ENCODE data around the gene MYH14. TPM values are rescaled to one million over a fixed set of nuclear protein-coding genes. Genes with fewer than 3 reads are reported as not detected.
"Not testable (repeated sequence)": the region's sequence is repeated elsewhere in the genome, so short reads cannot be mapped to it uniquely, and the experiment has no call there.

The MYH14 gene
- total RNA-seq, 1 donor from 2014 or later = 0.17 TPM

- no peak for DNase-seq
Observed at GRCh38 chr19:50322931-50323781, 119.7 kb downstream of the MYH14 start.

- DNase-seq = no peak
Observed at GRCh38 chr19:50323782-50324133, 120.3 kb downstream of the MYH14 start.

GRCh38 chr19:50324331-50324730 is 120.9 kb downstream of the MYH14 start:
- no peak for DNase-seq

DNA sequence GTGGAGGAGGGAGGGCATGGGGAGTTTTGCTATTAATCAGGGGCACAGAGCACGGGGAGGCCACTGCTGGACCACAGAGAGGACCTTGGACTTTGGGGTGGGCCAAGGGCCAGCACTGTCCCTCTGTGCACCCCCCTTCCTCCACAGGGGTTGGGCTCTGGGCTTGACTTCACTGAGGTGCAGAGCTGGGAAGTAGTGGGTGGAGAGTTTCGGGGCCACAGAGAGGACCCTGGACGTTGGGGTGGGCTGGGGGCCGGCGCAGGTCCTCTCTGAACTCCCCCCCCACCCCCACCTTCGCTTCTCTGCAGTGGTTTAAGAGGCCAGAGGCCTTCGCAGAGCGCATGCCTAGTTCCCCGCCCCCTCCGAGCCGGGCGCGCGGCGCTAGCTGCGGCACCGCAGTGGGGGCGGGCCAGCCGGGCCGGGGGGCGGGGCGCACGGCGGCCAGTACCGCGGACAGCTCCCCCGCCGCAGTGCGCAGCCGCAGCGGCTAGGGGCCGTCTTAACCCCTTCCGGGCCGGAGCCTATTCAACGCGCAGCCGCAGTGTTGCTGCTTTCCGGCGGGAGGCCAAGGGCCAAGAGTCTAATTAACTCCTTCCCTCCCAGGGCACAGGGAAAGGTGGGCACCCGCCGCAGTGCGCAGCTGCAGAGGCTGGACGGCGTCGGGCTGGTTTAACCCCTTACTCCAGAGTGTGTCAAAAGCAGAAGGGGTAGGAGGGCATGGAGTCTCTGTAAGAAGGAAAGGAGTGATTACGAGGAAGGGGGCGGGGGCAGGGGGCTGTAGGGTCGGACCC is 122.1 kb downstream of the MYH14 start:
- DNase-seq = peak; percentile 78

DNA sequence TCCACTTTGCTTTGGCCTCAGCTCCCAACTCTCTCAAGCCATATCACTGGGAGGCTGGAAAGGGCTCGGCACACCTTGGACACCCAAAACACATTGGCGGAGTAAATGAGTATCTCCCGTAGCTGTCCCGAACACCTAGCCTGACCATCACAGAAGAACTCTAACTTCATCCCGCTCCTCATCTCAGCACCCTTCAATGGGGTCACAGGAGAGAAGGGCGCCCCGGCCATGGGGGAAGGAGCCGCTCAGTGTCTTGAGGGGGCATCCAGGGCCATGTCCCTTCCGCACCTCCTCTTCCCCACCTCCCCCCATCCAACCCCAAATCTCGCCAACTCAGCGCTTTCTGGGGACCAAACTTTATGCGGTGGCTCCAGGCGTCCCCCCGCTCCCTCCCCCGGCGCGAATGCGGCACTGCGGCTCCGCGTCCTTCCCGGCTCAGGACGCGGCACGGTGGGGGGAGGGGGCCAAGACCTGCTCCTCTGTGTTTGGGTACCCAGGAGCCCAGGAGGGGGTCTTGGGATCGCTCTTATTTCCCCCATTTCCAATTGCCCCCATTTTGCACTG is 122.8 kb downstream of the MYH14 start:
- DNase-seq = no peak

DNA sequence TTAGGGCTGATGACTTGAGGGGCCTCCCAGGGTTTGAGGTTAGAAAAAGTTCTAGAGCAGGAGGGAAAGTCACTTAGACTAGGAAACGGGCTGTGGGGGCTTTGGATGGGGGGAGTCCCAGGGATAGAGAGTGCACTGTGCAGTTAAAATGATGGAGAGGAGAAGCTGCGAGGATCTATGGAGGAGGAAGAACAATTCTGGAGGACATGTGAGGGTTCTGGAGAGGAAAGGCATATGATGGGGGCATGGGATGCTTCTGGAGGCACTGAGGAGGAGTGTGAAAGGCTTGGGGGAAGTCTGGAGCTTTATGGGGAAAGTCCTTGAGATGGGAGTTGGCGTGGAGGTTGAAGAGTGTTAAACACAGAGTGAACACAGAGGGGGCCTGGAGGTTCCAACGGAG is 123.6 kb downstream of the MYH14 start:
- DNase-seq = no peak

GRCh38 chr19:50327461-50328223 is 124.2 kb downstream of the MYH14 start:
- DNase-seq = no peak

DNA sequence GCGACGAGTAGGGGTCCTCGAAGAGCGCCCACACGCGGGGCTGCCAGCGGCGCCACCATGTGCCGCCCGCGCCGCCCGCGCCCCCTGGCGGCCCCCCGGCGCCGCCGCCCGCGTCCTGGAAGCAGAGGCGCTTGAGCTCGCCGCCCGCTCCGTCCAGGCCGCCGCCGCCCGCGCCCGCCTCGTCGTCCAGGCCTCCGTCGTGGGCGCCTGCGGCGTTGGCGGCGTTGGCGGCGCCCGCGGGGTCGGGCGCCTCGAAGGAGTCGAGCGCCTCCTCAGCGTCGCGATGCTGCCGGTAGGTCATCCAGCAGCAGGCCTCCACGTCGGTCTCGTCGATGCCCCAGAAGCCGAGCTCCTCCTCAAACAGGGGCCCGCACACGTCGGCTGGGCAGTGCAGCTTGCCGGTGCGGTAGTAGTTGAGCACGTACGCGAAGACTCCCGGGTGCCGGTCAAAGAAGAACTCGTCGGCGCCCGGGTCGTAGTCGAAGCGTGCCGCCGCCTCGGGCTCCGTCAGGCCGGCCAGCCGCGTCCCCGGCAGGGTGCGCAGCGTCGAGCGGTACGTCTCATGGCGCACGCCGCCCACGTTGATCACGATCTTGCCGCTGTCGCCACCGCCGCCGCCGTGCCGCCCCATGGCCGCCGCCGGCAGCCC is 124.9 kb downstream of the MYH14 start:
- peak; percentile 44 for DNase-seq

DNA sequence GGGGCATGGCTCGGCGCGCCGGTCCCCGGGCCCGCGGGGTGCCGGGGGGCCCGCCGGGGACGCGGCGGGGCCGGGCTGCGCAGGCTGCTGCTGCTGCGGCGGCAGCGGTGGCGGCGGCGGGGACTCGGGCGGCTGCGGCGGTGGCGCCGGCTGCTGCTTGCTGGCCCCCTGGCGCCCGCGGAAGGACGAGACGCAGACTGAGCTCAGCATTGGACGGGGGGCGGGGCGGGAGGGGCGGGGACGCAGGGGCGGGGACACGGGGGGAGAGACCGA is 125.4 kb downstream of the MYH14 start:
- no peak for DNase-seq

DNA sequence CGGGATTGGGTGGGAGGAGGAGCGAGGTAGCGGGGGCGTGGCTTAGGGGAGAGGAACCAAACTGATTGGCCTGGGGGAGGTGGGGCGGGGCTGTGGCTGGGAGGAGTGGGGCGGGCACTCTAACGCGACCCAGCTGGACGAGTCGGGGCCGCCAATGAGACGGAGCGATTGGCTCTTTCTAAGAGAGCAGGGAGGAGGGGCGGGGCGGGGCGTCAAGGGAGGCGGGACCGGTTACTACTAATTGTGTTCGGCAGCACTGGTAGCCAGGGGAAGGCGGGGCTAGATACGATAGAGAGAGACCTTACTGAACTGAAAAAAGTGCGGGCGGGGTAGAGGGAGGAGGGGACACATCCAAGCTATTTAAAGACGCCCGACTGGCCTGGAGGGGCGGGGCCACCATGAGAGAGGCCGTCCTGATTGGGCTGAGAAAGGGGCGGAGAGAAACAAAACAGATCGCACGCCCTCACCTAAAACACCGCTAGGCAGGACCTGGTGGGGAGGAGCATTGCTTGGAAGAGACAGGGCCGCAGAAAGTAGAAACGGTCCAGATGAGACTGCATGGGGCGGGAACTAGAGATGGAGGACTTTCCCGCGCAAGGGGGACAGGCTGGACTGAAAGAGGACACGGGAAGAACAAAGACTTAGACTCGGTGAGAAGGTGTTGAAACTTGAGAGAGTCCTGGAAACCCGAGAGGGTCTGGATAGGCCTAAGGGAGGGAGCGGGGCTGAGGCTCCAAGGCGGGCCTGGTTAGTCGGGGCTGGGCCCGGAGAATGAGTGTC is 125.9 kb downstream of the MYH14 start, which contains the start of gene KCNC3:
KCNC3 (minus strand) TSS at position 232 of the 780 bp plus-strand sequence. CDS start 295 bp downstream, outside the sequence.
- DNase-seq = peak; percentile 99

DNA sequence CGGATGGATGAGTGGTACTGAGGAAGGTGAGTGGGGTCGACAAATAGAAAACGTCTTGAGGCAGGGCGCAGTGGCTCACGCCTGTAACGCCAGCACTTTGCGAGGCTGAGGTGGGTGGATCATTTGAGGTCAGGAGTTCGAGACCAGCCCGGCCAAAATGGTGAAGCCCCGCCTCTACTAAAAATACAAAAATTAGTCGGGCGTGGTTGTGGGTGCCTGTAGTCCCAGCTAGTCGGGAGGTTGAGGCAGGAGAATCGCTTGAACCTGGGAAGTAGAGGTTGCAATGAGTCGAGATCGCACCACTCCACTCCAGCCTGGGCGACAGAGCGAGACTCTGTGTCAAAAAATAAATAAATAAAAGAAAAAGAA is 126.5 kb downstream of the MYH14 start:
- not testable (repeated sequence) for DNase-seq

- peak; percentile 87 for DNase-seq
Observed at GRCh38 chr19:50330365-50331078, 127.1 kb downstream of the MYH14 start.

- DNase-seq = no peak
Observed at GRCh38 chr19:50331221-50331993, 128.0 kb downstream of the MYH14 start.

GRCh38 chr19:50331994-50332243 is 128.5 kb downstream of the MYH14 start:
- DNase-seq = no peak

DNA sequence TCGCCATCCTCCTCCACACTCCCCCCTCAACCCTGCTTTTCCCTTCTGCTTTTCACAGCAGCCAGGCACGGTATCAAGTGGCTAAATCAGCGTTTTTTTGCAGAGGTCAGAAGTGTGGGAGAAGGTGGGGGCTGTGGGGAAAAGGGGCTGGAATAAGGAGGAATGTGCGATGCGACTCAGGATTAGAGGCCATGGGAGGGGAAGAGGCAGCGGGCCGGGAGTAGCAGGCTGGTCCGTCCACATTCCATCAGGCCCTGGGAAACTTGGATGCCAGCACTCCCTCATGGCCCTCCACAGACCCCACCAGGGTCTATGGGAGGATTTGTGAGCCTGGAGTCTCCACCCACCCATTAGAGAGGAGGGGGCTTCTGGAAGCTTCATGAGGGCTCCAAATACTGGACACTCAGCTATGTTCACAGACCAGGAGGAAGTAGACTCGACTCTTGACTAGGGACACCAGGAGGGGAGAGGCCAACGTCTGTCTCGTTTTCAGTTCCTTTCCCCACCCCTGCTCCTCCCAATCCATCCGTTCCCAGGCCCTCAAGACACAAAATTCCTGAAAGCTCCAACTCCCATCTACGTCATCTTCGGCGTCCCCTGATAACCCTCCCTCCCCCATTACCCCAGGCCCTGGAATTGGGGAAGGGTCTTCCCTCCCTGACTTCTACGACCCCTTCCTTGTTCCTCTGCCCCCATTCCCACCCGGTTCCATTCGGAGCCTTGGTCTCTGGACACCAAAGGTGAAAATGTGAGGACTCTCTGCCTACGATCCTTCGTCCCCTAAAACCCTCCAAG is 129.0 kb downstream of the MYH14 start:
- DNase-seq = no peak

DNA sequence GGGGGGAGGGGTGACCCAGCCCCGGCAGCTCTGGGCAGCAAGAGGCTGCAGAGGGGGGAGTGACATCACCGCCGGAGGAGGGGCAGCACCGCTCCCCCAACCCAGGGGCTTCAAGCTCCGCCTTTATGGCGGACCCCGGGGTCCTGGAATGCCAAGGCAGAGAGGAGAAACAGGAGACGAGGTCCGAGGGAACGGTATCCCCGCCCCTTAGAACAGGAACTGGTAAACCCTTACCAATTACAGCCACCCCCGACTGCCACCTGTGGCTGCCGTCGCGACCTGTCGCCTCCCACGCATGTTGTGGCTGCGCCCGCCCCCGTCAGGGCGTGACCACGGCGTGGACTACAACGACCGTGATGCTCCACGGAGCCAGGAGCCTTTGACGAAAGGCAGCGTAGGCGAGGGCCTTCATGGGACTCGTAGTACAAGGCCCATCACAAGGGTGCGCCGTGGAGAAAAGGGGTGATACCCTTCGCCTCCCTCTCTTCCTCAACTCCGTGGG is 129.9 kb downstream of the MYH14 start:
- peak; percentile 95 for DNase-seq

- peak; percentile 80 for DNase-seq
Observed at GRCh38 chr19:50333737-50334617, 130.6 kb downstream of the MYH14 start.

- DNase-seq = no peak
Observed at GRCh38 chr19:50334741-50335421, 131.5 kb downstream of the MYH14 start.

Measured in dermis blood vessel endothelial cell (primary cell).